Kidney (tissue), 14 donors: Measurements from ENCODE around the gene RNF125. TPM values are rescaled to one million over a fixed set of nuclear protein-coding genes. Genes with fewer than 3 reads are reported as not detected.
"Not testable (repeated sequence)": the region's sequence is repeated elsewhere in the genome, so short reads cannot be mapped to it uniquely, and the experiment has no call there.

Experiments
- DNase-seq, 5 donors: peaks; one replicate each; pipeline ENCODE4 v3.0.0-alpha.2; 2013 to 2020
- FAIRE-seq: peaks from 2 replicates; lab custom pipeline; 2012; peaks lifted over from hg19 to GRCh38; lab: Jason Lieb, UNC
- H3K27ac ChIP-seq, 2 donors: one replicate each; pipeline ENCODE4 v1.7.0; 2013; ENCODE audit warnings: low read depth in 2 of 2, low read length in 2 of 2, inconsistent platforms in 1 of 2
- H3K27me3 ChIP-seq: one replicate; pipeline ENCODE4 v1.7.1; 2013; ENCODE audit warnings: low read length, inconsistent platforms; ENCODE audit not compliant: control insufficient read depth, insufficient read depth
- H3K36me3 ChIP-seq, 3 donors: one replicate each; pipeline versions ENCODE4 v1.7.0 to v1.7.1; 2013; ENCODE audit warnings: low read length in 3 of 3, control low read depth in 1 of 3, inconsistent platforms in 1 of 3; ENCODE audit not compliant: insufficient read depth in 3 of 3, control insufficient read depth in 2 of 3
- H3K4me1 ChIP-seq, 3 donors: one replicate each; pipeline versions ENCODE4 v1.7.0 to v1.7.1; 2013; ENCODE audit warnings: low read length in 3 of 3, inconsistent platforms in 1 of 3, low read depth in 1 of 3; ENCODE audit not compliant: control insufficient read depth in 2 of 3, insufficient read depth in 2 of 3
- H3K4me3 ChIP-seq, 3 donors: one replicate each; pipeline versions ENCODE4 v1.7.0 to v1.8.1; 2013; ENCODE audit warnings: low read length in 3 of 3, control low read depth in 1 of 3, inconsistent platforms in 1 of 3
- H3K9ac ChIP-seq, 3 donors: one replicate each; pipeline versions ENCODE4 v1.7.0 to v1.7.1; 2013; ENCODE audit warnings: low read length in 3 of 3, control low read depth in 1 of 3, inconsistent platforms in 1 of 3
- H3K9me3 ChIP-seq, 3 donors: one replicate each; pipeline versions ENCODE4 v1.7.0 to v1.7.1; 2013; ENCODE audit warnings: low read length in 3 of 3, control low read depth in 1 of 3, inconsistent platforms in 1 of 3; ENCODE audit not compliant: control insufficient read depth in 2 of 3, insufficient read depth in 1 of 3
- intact Hi-C: fragments of 100-400 bp; cut with DNase I; formaldehyde crosslinking; loops from one replicate; pipeline ENCODE4 v1.11.1; 2022
- polyA plus RNA-seq: library from polyadenylated mRNA; stranded (reverse); fragments of 350-450 nt; fragmentation: Illumina TruSeq; extraction: RNeasy Lipid Tissue Mini Kit (QIAGEN cat#74804); gene quantifications from one replicate; pipeline ENCODE4 v1.2.3, GENCODE V29; 2014; ENCODE audit warnings: low read depth, low replicate concordance; ENCODE audit not compliant: insufficient read depth
- total RNA-seq: library from RNA; stranded (reverse); fragmentation: NEBNext Ultra II Directional; extraction: Animal tissue kit (Norgen Biotek cat#: 25700); gene quantifications from one replicate; pipeline ENCODE4 v1.2.1, GENCODE V29; 2021
- TF ChIP-seq, protein P1 (sequence below): IDR thresholded peaks from 3 replicates; pipeline ENCODE4 v1.5.1; 2012; ENCODE audit warnings: mild to moderate bottlenecking, moderate library complexity, borderline replicate concordance; ENCODE audit not compliant: insufficient read depth; ENCODE audit errors: extremely low read depth
- donor health status: control.
- donor health status: control.
- donor health status: control.
- donor health status: control.
- donor health status: control.
- donor health status: DM: yes; HTN: yes; CAD: no.
- donor health status: Normal renal cell carcinoma (clear cell type).

Gene RNF125
- total and polyA plus RNA-seq, 2 donors from 2014 or later, result 0.62 to 6.0 TPM

DNA sequence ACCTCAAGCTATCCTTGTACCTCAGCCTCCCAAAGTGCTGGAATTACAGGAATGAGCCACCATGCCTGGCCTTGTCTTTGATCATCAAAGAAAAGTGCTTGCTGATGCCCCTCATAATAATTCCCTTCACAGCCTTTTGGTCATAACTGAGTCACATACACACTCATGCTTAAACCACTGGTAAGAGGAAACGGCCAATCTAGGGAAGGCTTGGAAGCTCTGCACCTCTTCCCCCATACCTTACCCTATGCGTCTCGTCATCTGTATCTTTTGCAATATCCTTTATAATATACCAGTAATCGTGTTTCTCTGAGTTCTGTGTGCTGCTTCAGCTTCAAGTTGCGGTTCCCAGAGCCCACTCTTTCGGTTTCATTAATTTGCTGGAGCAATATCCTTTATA is 68.3 kb downstream of the RNF125 start:
- Histone ChIP-seq H3K4me3 (no peak overlapping the region), H3K27me3 (no peaks in the 10 kb centered on the region), H3K9me3 (no peaks in the 10 kb centered on the region), H3K36me3 (no peaks in the 10 kb centered on the region), H3K4me1 (peaks cover 0 to 2% (median 0%) of the 10 kb centered on the region in 3 donors), H3K27ac (no peak overlapping the region), H3K9ac (no peak overlapping the region)
- FAIRE-seq, result no peak
- TF ChIP-seq, protein P1, sequence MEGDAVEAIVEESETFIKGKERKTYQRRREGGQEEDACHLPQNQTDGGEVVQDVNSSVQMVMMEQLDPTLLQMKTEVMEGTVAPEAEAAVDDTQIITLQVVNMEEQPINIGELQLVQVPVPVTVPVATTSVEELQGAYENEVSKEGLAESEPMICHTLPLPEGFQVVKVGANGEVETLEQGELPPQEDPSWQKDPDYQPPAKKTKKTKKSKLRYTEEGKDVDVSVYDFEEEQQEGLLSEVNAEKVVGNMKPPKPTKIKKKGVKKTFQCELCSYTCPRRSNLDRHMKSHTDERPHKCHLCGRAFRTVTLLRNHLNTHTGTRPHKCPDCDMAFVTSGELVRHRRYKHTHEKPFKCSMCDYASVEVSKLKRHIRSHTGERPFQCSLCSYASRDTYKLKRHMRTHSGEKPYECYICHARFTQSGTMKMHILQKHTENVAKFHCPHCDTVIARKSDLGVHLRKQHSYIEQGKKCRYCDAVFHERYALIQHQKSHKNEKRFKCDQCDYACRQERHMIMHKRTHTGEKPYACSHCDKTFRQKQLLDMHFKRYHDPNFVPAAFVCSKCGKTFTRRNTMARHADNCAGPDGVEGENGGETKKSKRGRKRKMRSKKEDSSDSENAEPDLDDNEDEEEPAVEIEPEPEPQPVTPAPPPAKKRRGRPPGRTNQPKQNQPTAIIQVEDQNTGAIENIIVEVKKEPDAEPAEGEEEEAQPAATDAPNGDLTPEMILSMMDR, result no peak
- intact Hi-C loops, result no loop called here
- DNase-seq, result no peak

DNA sequence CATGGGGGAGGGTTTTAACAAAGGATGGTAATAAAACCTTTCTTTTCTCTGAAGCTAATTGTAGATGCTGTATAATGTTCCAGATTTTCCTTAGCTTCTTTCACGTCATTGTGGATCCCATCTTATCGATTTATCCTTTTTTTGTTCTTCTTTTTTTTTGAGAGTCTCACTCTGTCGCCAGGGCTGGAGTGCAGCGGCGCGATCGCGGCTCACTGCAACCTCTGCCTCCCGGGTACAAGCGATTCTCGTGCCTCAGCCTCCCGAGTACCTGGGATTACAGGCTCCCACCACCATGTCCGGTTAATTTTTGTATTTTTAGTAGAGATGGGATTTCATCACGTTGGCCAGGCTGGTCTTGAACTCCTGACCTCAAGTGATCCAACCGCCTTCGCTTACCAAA is 72.2 kb downstream of the RNF125 start:
- intact Hi-C loops, H3K4me1 ChIP-seq, H3K9me3 ChIP-seq, FAIRE-seq, DNase-seq, H3K4me3 ChIP-seq, H3K27ac ChIP-seq, H3K9ac ChIP-seq, H3K27me3 ChIP-seq, H3K36me3 ChIP-seq: not testable (repeated sequence)

- Histone ChIP-seq H3K36me3 (no peaks in the 10 kb centered on the region), H3K27me3 (no peaks in the 10 kb centered on the region), H3K4me3 (peak overlapping the region; percentile 62 to 74 (median 66)), H3K4me1 (peaks cover 0 to 7% (median 3%) of the 10 kb centered on the region in 3 donors), H3K9ac (peak overlapping the region; percentile 66 to 88 (median 87)), H3K9me3 (no peaks in the 10 kb centered on the region), H3K27ac (peak overlapping the region; percentile 99)
- FAIRE-seq (no peak), DNase-seq (no peak)
- intact Hi-C loops, result no loop called here
- TF ChIP-seq, protein P1, result peak; percentile 5
Measured at GRCh38 chr18:32091325-32091723, 72.7 kb downstream of the RNF125 start.

DNA sequence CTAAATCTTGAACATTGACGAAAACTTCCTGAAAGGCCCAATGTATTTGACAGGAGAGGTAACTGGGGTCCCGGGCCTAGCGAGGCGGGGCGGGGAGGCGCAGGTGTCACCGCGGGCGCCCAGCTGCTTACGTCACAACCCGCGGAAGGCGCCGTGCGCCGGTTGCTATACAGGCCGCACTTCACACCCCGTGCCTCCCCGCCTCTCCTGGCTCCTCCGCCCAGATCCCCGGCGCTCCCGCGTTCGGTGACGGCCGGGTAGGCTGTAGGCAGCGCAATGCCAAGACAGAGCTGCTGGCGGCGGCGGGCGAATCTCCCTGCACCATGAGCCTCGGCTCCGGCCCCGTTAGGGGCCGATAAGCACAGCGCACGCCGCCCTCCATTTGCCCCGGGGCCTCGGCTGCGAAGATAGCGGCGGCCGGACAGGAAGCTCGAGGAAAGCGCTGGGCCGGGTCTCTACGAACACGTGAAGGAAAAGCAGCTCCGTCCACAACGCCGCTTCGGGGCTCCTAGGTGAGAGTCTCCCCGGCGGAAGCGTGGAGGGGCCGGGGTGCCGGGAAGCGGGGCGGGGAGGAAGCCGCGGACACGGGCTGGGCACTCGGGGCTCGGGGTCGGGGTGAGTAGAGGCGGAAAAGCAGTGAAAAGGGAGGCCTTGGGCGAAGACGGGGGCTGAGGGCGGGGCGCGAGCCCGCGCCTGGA is 73.2 kb downstream of the RNF125 start, which contains the start of gene RNF138:
RNF138 (plus strand) TSS at position 151 of the 698 bp plus-strand sequence. CDS start 903 bp downstream, outside the sequence.
- TF ChIP-seq, protein P1, result no peak
- Histone ChIP-seq H3K27ac (peak within 1 kb of the TSS; percentile 99), H3K4me3 (peak within 1 kb of the TSS; percentile 78 to 80 (median 80)), H3K27me3 (no peaks in the 10 kb centered on the region), H3K36me3 (no peaks in the 10 kb centered on the region), H3K9ac (peak within 1 kb of the TSS; percentile 66 to 88 (median 87)), H3K9me3 (no peaks in the 10 kb centered on the region), H3K4me1 (peaks cover 0 to 9% (median 3%) of the 10 kb centered on the region in 3 donors)
- FAIRE-seq, result no peak
- intact Hi-C loops, result no loop called here
- DNase-seq, result peak; percentile 88 to 97 (median 94)
